Transverse colon (tissue), 4 donors: Measurements from ENCODE around the gene SF3B4. TPM values are rescaled to one million over a fixed set of nuclear protein-coding genes. Genes with fewer than 3 reads are reported as not detected.

Source experiments
- DNase-seq: peaks from one replicate; pipeline ENCODE4 v3.0.0-alpha.2; 2019
- H3K27ac ChIP-seq, 4 donors: fragments of 200-600 bp; sonication (generic); 2 replicates each; pipeline ENCODE4 v1.5.1; 2016 to 2018; ENCODE audit warnings: inconsistent platforms in 4 of 4
- H3K27me3 ChIP-seq: fragments of 200-600 bp; sonication (generic); 2 replicates; pipeline ENCODE4 v1.5.1; 2017; ENCODE audit warnings: inconsistent platforms
- H3K36me3 ChIP-seq, 4 donors: fragments of 200-600 bp; sonication (generic); 2 replicates each; pipeline ENCODE4 v1.5.1; 2017 to 2019; ENCODE audit warnings: inconsistent platforms in 4 of 4
- H3K4me1 ChIP-seq, 4 donors: fragments of 200-600 bp; sonication (generic); 2 replicates each; pipeline ENCODE4 v1.5.1; 2017 to 2020; ENCODE audit warnings: inconsistent platforms in 4 of 4
- H3K4me3 ChIP-seq, 4 donors: fragments of 200-600 bp; sonication (generic); 1 replicate in 1 of 4; 2 replicates in 3 of 4; pipeline versions ENCODE4 v1.5.1 to v1.6.1; 2017 to 2019; ENCODE audit warnings: inconsistent platforms in 4 of 4
- H3K9me3 ChIP-seq, 2 donors: fragments of 200-600 bp; sonication (generic); 2 replicates each; pipeline ENCODE4 v1.5.1; 2017 to 2019; ENCODE audit warnings: inconsistent platforms in 2 of 2
- CTCF ChIP-seq, 5 experiments: fragments of 200-600 bp in 3 of 5; fragments of 450-650 bp in 2 of 5; sonication (generic) in 3 of 5; IDR thresholded peaks; 1 replicate in 2 of 5; 2 replicates in 3 of 5; pipeline ENCODE4 v1.5.1; 2016 to 2017; ENCODE audit warnings: antibody characterized with exemption in 5 of 5, inconsistent platforms in 3 of 5, mild to moderate bottlenecking in 2 of 5, moderate library complexity in 1 of 5
- EP300 ChIP-seq: sonication (generic); formaldehyde crosslinking; IDR thresholded peaks from one replicate; pipeline ENCODE4 v1.6.1; 2017; ENCODE audit warnings: antibody characterized with exemption, low read depth
- POLR2A ChIP-seq: fragments of 450-650 bp; IDR thresholded peaks from one replicate; pipeline ENCODE4 v1.6.1; 2016; ENCODE audit warnings: antibody characterized with exemption, mild to moderate bottlenecking, moderate library complexity
- POLR2AphosphoS5 ChIP-seq, 3 donors: sonication (generic); formaldehyde crosslinking; IDR thresholded peaks; one replicate each; pipeline ENCODE4 v1.6.1; 2016; ENCODE audit warnings: antibody characterized with exemption in 3 of 3
- WGBS, 2 donors: methylation state at CpG; one replicate each; pipeline ENCODE4 v1.1.5; 2018; ENCODE audit warnings: low coverage in 1 of 2; 5-methylcytosine and 5-hydroxymethylcytosine counted together
- in situ Hi-C, 4 donors: fragments of 200-750 bp; cut with MboI; loops; one replicate each; pipeline versions ENCODE4 v1.15.0 to v1.15.1; 2017; ENCODE audit warnings: low sequenced_read_pairs in 3 of 4, low pct_ligation_motif_present in 1 of 4, low pct_unique_long_range_greater_than_20kb in 1 of 4
- intact Hi-C: fragments of 100-400 bp; cut with DNase I; formaldehyde crosslinking; loops from one replicate; pipeline ENCODE4 v1.15.1; 2023; ENCODE audit warnings: low total_unique reads
- total RNA-seq, 4 donors: library from RNA; depleted of rRNA; stranded (reverse); fragments of >200 nt; gene quantifications; one replicate each; pipeline ENCODE4 v1.1.0, GENCODE V29; 2016

Gene SF3B4
- total RNA-seq, 4 donors from 2014 or later: 32.4 to 78.6 (median 46.2) TPM

GRCh38 chr1:149915429-149916192, 12.0 kb downstream of the SF3B4 start:
- Histone ChIP-seq H3K4me1 (peaks cover 3 to 17% (median 5%) of the 10 kb centered on the region in 4 donors), H3K36me3 (no peaks in the 10 kb centered on the region), H3K27me3 (peaks cover 7% of the 10 kb centered on the region), H3K27ac (no peak overlapping the region), H3K9me3 (no peaks in the 10 kb centered on the region), H3K4me3 (no peak overlapping the region)
- 80 to 82% methylated on average over 3 to 11 of the region's 11 CpGs for WGBS, 2 donors
- intact Hi-C loops: no loop called here
- no peak for DNase-seq
- in situ Hi-C loops: no loop called here
- TF ChIP-seq CTCF (IDR thresholded peaks at IDR 0.05) (no peak), POLR2AphosphoS5 (IDR thresholded peaks at IDR 0.05) (no peak), POLR2A (no peak), EP300 (no peak)

DNA sequence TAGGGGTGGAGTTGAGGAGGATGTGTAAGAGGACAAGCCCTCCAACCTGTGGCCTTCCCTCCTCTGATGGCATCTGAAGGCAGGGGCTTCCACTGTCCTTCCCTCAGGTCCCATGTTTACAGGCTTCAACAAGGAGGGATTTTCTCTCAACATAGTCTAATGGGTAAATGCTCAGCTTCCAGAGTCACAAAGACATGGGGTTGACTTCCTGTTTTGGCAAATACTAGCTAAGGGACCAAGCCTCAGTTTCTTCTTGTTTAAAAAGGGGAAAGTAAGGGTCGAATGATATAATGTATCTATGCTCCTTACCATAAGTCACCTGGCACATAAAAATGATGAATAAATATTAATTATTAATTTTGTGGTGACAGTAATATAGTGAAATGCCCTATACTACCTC, 13.1 kb downstream of the SF3B4 start:
- DNase-seq: no peak
- no peaks in the 10 kb centered on the region for H3K36me3 ChIP-seq
- H3K9me3 ChIP-seq: no peaks in the 10 kb centered on the region
- intact Hi-C loops (no loop called here), in situ Hi-C loops (no loop called here)
- H3K4me3 ChIP-seq: no peak overlapping the region
- no peak overlapping the region for H3K27ac ChIP-seq
- 71 to 90% methylated on average over 1 of the region's 1 CpG for WGBS, 2 donors
- H3K27me3 ChIP-seq: peaks cover 7% of the 10 kb centered on the region
- peaks cover 3 to 17% (median 5%) of the 10 kb centered on the region in 4 donors for H3K4me1 ChIP-seq
- TF ChIP-seq POLR2AphosphoS5 (IDR thresholded peaks at IDR 0.05): no peak
- TF ChIP-seq POLR2A: no peak
- no peak for TF ChIP-seq EP300
- no peak for TF ChIP-seq CTCF (IDR thresholded peaks at IDR 0.05)

DNA sequence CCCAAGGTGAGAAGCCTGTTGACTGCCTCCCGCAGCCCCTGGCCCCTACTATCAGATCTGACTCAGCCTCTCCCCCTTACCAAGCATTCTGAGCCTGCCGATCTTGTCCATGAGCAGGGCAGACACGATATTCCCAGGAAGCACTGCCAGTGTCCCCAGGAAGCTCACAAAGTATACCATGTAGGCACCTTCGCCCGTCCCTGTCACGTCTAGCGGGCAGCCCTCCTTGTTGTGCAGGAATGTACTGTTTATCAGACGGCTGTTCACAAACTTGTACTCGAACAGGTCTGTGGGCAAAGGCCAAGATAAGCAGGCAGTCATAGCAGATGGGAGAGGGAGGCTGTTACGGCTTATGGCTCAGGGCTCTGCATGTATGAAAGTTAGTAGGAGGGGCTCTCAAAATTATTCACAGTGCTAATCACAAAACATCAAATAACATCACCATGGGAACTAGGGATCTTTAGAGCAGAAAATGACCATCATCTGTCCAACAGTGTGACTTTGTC, 21.0 kb downstream of the SF3B4 start:
- no peak overlapping the region for H3K27ac ChIP-seq
- TF ChIP-seq EP300 (no peak), POLR2A (no peak), POLR2AphosphoS5 (IDR thresholded peaks at IDR 0.05) (no peak), CTCF (IDR thresholded peaks at IDR 0.05) (no peak)
- H3K36me3 ChIP-seq: no peaks in the 10 kb centered on the region
- H3K9me3 ChIP-seq: no peaks in the 10 kb centered on the region
- 87% methylated on average over 10 of the region's 10 CpGs; no CpG with 5 or more reads in 1 of the 2 donors for WGBS, 2 donors
- H3K4me3 ChIP-seq: no peak overlapping the region
- in situ Hi-C loops (no loop called here), intact Hi-C loops (no loop called here)
- no peak for DNase-seq
- no peaks in the 10 kb centered on the region for H3K27me3 ChIP-seq
- no peaks in the 10 kb centered on the region for H3K4me1 ChIP-seq

- 83% methylated on average over 5 of the region's 5 CpGs; no CpG with 5 or more reads in 1 of the 2 donors for WGBS, 2 donors
- Histone ChIP-seq H3K4me1 (peaks cover 3 to 9% (median 7%) of the 10 kb centered on the region in 4 donors), H3K36me3 (no peaks in the 10 kb centered on the region), H3K27me3 (no peaks in the 10 kb centered on the region), H3K9me3 (no peaks in the 10 kb centered on the region), H3K27ac (no peak overlapping the region), H3K4me3 (no peak overlapping the region)
- in situ Hi-C loops (no loop called here), intact Hi-C loops (no loop called here)
- no peak for DNase-seq
- TF ChIP-seq POLR2A: no peak
- no peak for TF ChIP-seq CTCF (IDR thresholded peaks at IDR 0.05)
- no peak for TF ChIP-seq POLR2AphosphoS5 (IDR thresholded peaks at IDR 0.05)
- TF ChIP-seq EP300: no peak
These were observed 23.6 kb downstream of the SF3B4 start for GRCh38 chr1:149903836-149904491.
